ENCODE measurements around the gene KAT8.
"Not testable (repeated sequence)": the region's sequence is repeated elsewhere in the genome, so short reads cannot be mapped to it uniquely, and the experiment has no call there.

KAT8 gene

DNA sequence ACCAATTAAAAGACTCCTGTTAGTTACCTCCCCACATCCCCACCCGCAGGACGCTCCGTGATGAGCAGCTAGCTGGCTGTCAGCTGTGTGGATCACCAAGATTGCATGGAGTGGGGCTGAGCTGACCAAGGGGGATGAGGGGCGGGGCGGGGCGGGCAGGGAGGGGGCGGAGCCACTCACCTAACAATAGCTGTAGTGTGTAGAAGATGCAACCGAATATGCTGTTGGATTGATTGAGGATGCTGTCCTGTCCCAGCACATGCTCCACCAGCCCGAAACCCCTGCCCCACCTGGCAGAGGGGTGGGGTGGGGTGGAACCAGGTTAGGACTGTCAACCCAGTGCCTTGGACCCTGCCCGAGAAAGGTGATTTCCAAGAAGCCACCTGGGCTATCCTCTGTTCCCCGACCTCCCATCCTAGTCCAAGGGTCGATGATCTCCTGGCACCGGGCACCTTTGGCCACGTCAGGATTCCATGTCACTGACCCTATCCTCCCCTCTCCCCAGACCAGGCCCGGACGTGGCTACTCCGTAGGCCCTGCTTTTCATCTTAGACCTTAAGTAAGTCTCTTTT is 24.2 kb upstream of the KAT8 start:
- no CpG with 5 or more reads among the region's 17 CpGs for WGBS (ENCODE audit: insufficient coverage, insufficient read length)
- Histone ChIP-seq H3K27me3 (ENCODE audit: control insufficient read depth, insufficient read depth, low read length) (no peaks in the 10 kb centered on the region), H3K36me3 (ENCODE audit: control insufficient read depth, insufficient read depth, low read length) (peaks cover 10% of the 10 kb centered on the region; the same call in 1 of the 2 replicates), H3K9me3 (ENCODE audit: control insufficient read depth, insufficient read depth, low read length) (no peaks in the 10 kb centered on the region), H3K27ac (ENCODE audit: low read length) (no peak overlapping the region), H3K4me1 (ENCODE audit: control insufficient read depth, insufficient read depth, low read length) (peaks cover 2% of the 10 kb centered on the region; the same call in 1 of the 2 replicates), H3K4me3 (ENCODE audit: low read length) (no peak overlapping the region; the same call in 1 of the 2 replicates)
- no peak for DNase-seq (ENCODE audit: low read depth, low spot score)

DNA sequence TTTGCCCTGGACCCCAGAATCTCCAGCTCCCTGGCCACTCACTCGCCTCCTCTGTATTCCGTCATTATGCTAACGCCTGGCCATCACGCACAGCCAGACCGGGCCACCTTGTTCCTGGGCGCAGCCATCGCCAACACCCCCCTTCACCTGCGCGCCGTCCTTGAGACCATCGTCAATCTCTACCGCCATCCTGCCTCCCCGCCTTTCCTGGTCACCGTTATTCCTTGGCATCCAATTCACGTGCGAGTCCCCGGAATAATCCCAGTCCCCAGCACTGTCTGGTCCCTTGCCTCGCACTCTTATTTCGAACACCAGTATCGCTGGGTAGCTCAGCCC is 23.4 kb upstream of the KAT8 start:
- no peaks in the 10 kb centered on the region for H3K9me3 ChIP-seq (ENCODE audit: control insufficient read depth, insufficient read depth, low read length)
- no CpG with 5 or more reads among the region's 20 CpGs for WGBS (ENCODE audit: insufficient coverage, insufficient read length)
- no peaks in the 10 kb centered on the region for H3K27me3 ChIP-seq (ENCODE audit: control insufficient read depth, insufficient read depth, low read length)
- DNase-seq (ENCODE audit: low read depth, low spot score), result no peak
- no peak overlapping the region for H3K27ac ChIP-seq (ENCODE audit: low read length)
- H3K4me1 ChIP-seq (ENCODE audit: control insufficient read depth, insufficient read depth, low read length), result peaks cover 2% of the 10 kb centered on the region; the same call in 1 of the 2 replicates
- H3K36me3 ChIP-seq (ENCODE audit: control insufficient read depth, insufficient read depth, low read length), result peaks cover 10% of the 10 kb centered on the region; the same call in 1 of the 2 replicates
- H3K4me3 ChIP-seq (ENCODE audit: low read length), result peak overlapping the region; percentile 72

DNA sequence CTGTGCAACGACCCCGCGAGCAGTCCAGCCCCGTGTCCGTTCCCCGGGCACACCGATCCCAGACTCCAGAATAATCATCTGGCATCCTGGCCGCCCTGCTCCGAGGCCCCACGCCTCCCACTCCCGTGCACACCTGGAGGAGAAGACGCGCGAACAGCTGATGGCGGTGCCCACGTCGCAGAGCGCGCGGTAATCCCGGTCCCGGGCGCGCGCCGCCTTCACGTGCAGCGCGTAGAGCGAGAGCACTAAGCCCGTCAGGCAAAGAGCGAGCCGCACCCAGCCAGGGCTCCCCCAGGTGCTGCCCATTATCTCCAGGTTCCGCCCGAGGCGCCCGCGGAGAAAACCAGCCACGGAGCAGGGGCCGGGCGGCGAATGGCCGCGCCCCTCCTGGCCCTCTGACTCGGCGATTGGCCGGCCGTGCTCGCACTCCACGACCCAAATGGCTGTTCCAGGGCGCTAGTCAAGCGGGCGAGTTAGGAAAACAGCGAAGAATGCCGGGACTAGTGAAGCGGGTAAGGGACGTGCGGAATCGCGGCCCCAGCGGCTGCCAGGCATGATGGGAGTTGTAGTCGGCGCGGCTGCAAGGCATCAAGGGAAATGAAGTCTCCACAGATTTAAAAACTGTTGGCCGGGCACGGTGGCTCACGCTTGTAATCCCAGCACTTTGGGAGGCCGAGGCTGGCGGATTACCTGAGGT is 22.9 kb upstream of the KAT8 start, which contains the start of gene VKORC1:
Gene VKORC1, minus strand, starts transcription at position 374 of the 697 bp plus-strand sequence. Its CDS starts 68 bp downstream, at position 306.
- H3K27ac ChIP-seq (ENCODE audit: low read length), result no peak within 1 kb of the TSS
- no peaks in the 10 kb centered on the region for H3K27me3 ChIP-seq (ENCODE audit: control insufficient read depth, insufficient read depth, low read length)
- H3K36me3 ChIP-seq (ENCODE audit: control insufficient read depth, insufficient read depth, low read length), result peaks cover 10% of the 10 kb centered on the region; the same call in 1 of the 2 replicates
- no peaks in the 10 kb centered on the region for H3K9me3 ChIP-seq (ENCODE audit: control insufficient read depth, insufficient read depth, low read length)
- peak within 1 kb of the TSS; percentile 72 for H3K4me3 ChIP-seq (ENCODE audit: low read length)
- DNase-seq (ENCODE audit: low read depth, low spot score), result peak; percentile 96
- H3K4me1 ChIP-seq (ENCODE audit: control insufficient read depth, insufficient read depth, low read length), result peaks cover 2% of the 10 kb centered on the region; the same call in 1 of the 2 replicates
- WGBS (ENCODE audit: insufficient coverage, insufficient read length), result no CpG with 5 or more reads among the region's 69 CpGs

DNA sequence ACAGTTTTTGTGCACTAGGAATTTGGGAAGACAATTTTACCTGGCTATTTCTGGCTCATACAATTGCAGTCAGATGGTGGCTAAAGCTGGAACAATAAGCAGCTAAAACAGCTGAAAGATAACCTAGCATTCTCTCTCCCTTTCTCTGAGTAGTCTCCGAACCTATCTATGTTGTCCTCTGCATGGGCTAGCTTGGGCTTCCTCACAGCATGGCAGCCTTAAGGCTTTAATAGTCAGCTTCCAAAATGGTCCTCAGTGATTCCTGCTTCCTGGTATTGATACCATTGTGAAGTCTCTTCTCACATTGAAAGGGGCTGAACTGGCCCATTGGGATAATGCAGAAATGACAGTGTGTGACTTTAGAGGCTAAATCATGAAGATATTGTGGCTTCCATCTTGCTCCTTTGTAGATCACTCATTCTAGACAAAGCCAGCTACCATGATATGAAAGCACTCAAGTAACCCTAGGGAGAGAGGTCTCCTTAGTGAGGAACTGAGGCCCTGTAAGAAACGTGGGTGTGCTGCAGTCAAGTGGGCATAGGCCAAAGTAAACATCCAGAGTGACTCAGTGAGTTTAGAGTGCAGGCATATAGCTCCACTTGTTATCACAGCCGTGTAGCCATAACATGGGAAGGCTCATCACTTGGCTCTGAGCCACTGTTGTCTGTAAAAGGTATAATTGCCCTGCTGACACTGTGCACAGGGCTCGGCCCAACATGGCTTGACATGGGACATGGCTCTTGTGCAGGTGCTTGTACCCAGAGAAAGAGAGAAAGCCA is 17.4 kb upstream of the KAT8 start:
- Histone ChIP-seq H3K27me3 (ENCODE audit: control insufficient read depth, insufficient read depth, low read length) (no peaks in the 10 kb centered on the region), H3K4me1 (ENCODE audit: control insufficient read depth, insufficient read depth, low read length) (no peaks in the 10 kb centered on the region), H3K36me3 (ENCODE audit: control insufficient read depth, insufficient read depth, low read length) (no peaks in the 10 kb centered on the region), H3K4me3 (ENCODE audit: low read length) (no peak overlapping the region), H3K27ac (ENCODE audit: low read length) (no peak overlapping the region), H3K9me3 (ENCODE audit: control insufficient read depth, insufficient read depth, low read length) (no peaks in the 10 kb centered on the region)
- no peak for DNase-seq (ENCODE audit: low read depth, low spot score)
- no CpG with 5 or more reads among the region's 4 CpGs for WGBS (ENCODE audit: insufficient coverage, insufficient read length)

DNA sequence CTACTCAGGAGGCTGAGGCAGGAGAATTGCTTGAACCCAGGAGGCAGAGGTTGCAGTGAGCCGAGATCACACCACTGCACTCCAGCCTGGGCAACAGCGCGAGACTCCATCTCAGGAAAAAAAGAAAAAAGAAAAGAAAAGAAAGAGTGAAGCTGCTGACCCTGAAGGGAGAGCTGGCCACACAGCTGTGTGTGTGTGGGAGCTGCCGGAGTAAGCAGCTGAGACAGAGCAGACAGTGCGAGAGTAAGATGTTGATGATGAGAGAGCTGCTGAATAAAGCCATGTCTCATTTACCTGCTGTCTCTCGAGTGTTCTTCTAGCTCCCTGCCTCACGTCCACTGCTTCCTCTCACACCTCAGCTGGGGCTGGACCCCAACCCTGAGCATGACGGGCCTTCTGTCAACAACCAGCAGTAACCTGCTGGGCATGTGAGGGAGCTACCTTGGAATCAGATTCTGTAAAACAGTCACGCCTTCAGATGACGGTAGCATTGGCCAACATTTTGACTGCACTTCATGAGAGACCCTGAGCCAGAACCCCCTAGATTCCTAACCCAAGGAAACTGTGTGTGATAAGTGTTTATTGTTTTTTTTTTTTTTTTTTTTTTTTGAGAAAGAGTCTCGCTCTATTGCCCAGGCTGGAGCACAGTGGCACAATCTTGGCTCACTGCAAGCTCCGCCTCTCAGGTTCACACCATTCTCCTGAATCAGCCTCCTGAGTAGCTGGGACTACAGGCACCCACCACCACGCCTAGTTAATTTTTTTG is 16.4 kb upstream of the KAT8 start:
- DNase-seq (ENCODE audit: low read depth, low spot score), result not testable (repeated sequence)
- WGBS (ENCODE audit: insufficient coverage, insufficient read length), result no CpG with 5 or more reads among the region's 13 CpGs

DNA sequence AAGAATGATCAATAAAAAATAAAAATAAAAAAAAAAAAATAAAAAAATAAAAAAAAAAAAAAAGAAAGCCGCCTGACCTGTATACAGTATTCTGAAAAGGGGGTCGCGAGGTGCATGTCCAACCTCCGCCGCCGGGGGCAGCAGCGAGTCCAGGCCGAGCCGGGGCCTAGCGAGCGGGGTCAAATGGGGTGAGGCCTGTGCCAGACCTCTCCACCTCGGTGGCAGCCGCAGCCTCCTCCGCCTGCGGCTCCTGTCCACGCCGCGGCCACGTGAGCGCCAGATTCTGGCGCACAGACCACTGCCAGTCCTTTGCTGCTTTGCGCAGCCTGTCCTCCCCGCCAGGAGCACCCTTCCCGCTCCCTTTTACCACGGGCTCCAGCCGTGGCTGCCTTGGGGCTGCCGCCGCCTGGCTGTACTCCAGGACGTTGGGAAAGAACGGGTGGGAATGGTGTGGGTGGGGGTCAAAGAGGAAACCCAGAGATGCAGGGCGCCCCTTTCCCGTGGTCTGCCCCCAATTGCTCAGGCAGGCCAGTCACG is 11.7 kb upstream of the KAT8 start:
- no peak overlapping the region for H3K4me3 ChIP-seq (ENCODE audit: low read length)

More for the DNA sequence above, 16.4 kb upstream of the KAT8 start:
- not testable (repeated sequence) for H3K27ac ChIP-seq (ENCODE audit: low read length); H3K36me3 ChIP-seq (ENCODE audit: control insufficient read depth, insufficient read depth, low read length); H3K27me3 ChIP-seq (ENCODE audit: control insufficient read depth, insufficient read depth, low read length); H3K4me1 ChIP-seq (ENCODE audit: control insufficient read depth, insufficient read depth, low read length); H3K4me3 ChIP-seq (ENCODE audit: low read length); H3K9me3 ChIP-seq (ENCODE audit: control insufficient read depth, insufficient read depth, low read length)

DNA sequence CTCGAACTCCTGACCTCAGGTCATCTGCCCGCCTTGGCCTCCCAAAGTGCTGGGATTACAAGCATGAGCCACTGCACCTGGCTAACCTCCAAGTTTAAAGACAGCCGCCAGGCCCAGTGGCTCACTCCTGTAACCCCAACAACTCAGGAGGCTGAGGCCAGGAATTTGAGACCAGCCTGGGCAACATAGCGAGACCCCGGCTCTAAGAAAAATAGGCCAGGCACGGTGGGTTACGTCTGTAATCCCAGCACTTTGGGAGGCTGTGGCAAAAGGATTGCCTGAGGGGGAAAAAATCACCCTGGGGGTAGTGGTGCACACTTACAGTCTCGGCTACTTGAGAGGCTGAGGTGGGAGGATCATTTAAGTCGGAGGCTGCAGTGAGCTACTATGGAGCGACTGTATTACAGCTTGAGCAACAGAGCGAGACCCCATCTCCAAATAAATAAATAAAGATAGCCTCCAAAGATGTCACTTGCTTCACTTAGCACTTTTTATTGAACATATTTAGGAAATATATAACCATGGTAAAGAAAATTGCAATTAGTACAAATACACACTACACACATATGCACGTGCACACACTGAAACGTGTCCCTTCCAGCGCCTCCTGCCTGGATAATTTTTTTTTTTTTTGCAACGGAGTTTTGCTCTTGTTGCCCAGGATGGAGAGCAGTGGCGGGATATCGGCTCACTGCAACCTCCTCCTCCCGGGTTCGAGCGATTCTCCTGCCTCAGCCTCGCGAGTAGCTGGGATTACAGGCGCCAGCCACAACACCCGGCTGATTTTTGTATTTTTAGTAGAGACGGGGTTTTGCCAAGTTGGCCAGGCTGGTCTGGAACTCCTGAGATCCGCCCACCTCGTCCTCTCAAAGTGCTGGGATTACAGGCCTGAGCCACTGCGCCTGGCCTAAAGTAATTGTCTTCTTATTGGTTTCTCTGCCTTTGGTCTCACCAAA is 10.7 kb upstream of the KAT8 start:
- Histone ChIP-seq H3K4me1 (ENCODE audit: control insufficient read depth, insufficient read depth, low read length) (peaks cover 4% of the 10 kb centered on the region), H3K36me3 (ENCODE audit: control insufficient read depth, insufficient read depth, low read length) (no peaks in the 10 kb centered on the region; the same call in 1 of the 2 replicates), H3K4me3 (ENCODE audit: low read length) (no peak overlapping the region), H3K27me3 (ENCODE audit: control insufficient read depth, insufficient read depth, low read length) (no peaks in the 10 kb centered on the region), H3K27ac (ENCODE audit: low read length) (no peak overlapping the region), H3K9me3 (ENCODE audit: control insufficient read depth, insufficient read depth, low read length) (no peaks in the 10 kb centered on the region)
- DNase-seq (ENCODE audit: low read depth, low spot score), result no peak
- WGBS (ENCODE audit: insufficient coverage, insufficient read length), result no CpG with 5 or more reads among the region's 28 CpGs

More for the DNA sequence above, 11.7 kb upstream of the KAT8 start:
- no peak overlapping the region for H3K27ac ChIP-seq (ENCODE audit: low read length)
- no peaks in the 10 kb centered on the region; the same call in 1 of the 2 replicates for H3K36me3 ChIP-seq (ENCODE audit: control insufficient read depth, insufficient read depth, low read length)
- no peaks in the 10 kb centered on the region for H3K27me3 ChIP-seq (ENCODE audit: control insufficient read depth, insufficient read depth, low read length)
- WGBS (ENCODE audit: insufficient coverage, insufficient read length), result no CpG with 5 or more reads among the region's 33 CpGs
- no peaks in the 10 kb centered on the region for H3K9me3 ChIP-seq (ENCODE audit: control insufficient read depth, insufficient read depth, low read length)
- peak; percentile 50 for DNase-seq (ENCODE audit: low read depth, low spot score)
- H3K4me1 ChIP-seq (ENCODE audit: control insufficient read depth, insufficient read depth, low read length), result peaks cover 4% of the 10 kb centered on the region

DNA sequence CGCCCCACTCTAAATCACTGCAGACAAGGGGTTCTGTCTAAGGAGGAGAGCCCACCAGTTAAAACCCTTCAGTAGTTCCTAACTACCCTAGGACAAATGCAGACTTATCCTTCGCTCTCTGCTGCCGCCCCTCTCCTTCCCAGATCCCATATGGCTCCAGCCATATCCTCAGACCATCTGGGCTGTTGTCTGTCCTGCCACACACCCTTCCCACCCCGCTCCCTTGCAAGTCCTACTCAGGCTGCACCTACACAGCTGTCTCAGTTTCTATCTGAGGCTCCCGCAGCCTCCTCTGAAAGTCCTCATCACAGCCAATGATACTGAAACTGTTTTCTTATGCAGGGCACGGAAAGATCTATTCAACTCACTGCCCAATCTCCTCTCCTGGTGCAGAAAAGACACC is 10.0 kb upstream of the KAT8 start:
- H3K27ac ChIP-seq (ENCODE audit: low read length), result no peak overlapping the region
- no peaks in the 10 kb centered on the region for H3K27me3 ChIP-seq (ENCODE audit: control insufficient read depth, insufficient read depth, low read length)
- no peaks in the 10 kb centered on the region for H3K9me3 ChIP-seq (ENCODE audit: control insufficient read depth, insufficient read depth, low read length)
- no peak overlapping the region for H3K4me3 ChIP-seq (ENCODE audit: low read length)
- no peak for DNase-seq (ENCODE audit: low read depth, low spot score)
- peaks cover 4% of the 10 kb centered on the region for H3K4me1 ChIP-seq (ENCODE audit: control insufficient read depth, insufficient read depth, low read length)
- WGBS (ENCODE audit: insufficient coverage, insufficient read length), result no CpG with 5 or more reads among the region's 6 CpGs
- peaks cover 6% of the 10 kb centered on the region for H3K36me3 ChIP-seq (ENCODE audit: control insufficient read depth, insufficient read depth, low read length)

DNA sequence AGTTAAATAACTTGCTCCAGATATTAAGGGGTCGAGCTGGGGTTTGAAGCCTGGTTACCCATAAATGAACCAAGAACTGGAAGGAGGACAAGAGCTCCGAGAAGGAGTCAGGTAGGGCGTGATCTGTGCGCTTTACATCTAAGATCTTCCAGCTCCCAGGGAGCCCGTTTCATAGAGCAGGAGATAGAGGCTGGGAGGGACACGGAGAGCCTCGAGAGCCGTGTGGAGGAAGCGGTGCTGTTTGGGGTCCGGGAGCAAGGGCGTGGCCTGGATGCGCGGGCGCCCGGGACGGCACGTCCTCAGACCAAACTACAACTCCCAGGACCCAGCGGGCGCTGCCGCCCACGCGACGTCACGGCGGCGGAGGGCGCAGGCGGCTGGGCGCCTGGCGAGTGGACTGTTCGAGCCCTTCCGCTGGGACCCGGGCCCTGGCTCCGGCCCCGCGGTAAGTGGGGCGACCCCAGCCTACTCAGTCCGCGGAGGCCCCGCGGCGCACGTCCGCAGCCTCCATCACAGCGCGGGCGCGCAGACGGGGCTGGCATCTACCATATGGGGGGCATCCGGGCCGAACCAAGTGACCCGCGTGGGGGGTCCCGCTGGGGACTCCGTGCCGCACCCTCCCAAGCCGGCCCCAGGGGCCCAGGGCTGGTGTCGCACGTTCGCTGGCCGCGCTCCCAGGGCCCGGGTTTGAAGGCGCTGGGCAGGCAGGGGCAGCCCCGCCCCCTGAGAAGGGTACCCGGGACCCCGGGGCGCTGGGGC is 9.2 kb upstream of the KAT8 start, which contains the start of gene BCKDK:
Gene BCKDK, plus strand, starts transcription at position 352 of the 759 bp plus-strand sequence. CDS start 838 bp downstream, outside the sequence.
- Histone ChIP-seq H3K27me3 (ENCODE audit: control insufficient read depth, insufficient read depth, low read length) (no peaks in the 10 kb centered on the region), H3K9me3 (ENCODE audit: control insufficient read depth, insufficient read depth, low read length) (no peaks in the 10 kb centered on the region), H3K4me3 (ENCODE audit: low read length) (peak within 1 kb of the TSS; percentile 78), H3K27ac (ENCODE audit: low read length) (no peak within 1 kb of the TSS), H3K36me3 (ENCODE audit: control insufficient read depth, insufficient read depth, low read length) (peaks cover 7% of the 10 kb centered on the region), H3K4me1 (ENCODE audit: control insufficient read depth, insufficient read depth, low read length) (peaks cover 4% of the 10 kb centered on the region)
- no CpG with 5 or more reads among the region's 68 CpGs for WGBS (ENCODE audit: insufficient coverage, insufficient read length)
- no peak for DNase-seq (ENCODE audit: low read depth, low spot score)

Data from iPS DF 6.9 (cell line).